DMS153 treated with DMSO at 0.1 percent for 48 hours (cell line): ENCODE data around the gene PTPDC1.

ENCODE experiments used
- DNase-seq: peaks from one replicate; lab custom pipeline; 2025; ENCODE audit not compliant: unreplicated experiment; lab: John Stamatoyannopoulos, UW

PTPDC1 gene, protein sequence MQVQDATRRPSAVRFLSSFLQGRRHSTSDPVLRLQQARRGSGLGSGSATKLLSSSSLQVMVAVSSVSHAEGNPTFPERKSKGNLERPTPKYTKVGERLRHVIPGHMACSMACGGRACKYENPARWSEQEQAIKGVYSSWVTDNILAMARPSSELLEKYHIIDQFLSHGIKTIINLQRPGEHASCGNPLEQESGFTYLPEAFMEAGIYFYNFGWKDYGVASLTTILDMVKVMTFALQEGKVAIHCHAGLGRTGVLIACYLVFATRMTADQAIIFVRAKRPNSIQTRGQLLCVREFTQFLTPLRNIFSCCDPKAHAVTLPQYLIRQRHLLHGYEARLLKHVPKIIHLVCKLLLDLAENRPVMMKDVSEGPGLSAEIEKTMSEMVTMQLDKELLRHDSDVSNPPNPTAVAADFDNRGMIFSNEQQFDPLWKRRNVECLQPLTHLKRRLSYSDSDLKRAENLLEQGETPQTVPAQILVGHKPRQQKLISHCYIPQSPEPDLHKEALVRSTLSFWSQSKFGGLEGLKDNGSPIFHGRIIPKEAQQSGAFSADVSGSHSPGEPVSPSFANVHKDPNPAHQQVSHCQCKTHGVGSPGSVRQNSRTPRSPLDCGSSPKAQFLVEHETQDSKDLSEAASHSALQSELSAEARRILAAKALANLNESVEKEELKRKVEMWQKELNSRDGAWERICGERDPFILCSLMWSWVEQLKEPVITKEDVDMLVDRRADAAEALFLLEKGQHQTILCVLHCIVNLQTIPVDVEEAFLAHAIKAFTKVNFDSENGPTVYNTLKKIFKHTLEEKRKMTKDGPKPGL

DNA sequence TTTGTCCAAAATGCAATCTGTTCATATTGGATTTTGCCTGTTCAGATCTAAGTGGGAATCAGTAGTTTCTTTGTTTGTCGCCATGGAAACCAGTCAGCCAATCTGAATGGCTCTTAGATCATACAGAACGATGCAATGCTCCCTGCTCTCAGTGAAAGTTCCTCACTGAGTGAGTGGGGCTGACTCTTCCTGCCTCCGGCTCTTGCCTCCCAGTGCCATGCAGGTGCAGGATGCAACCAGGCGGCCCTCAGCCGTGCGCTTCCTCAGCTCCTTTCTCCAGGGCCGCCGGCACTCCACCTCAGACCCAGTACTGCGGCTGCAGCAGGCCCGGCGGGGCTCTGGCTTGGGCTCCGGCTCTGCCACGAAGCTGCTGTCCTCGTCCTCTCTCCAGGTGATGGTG, at the start of gene PTPDC1:
Gene PTPDC1 (plus strand): TSS at position 151 of the 400 bp plus-strand sequence. CDS start 67 bp downstream, at position 218.
- peak; percentile 13 for DNase-seq

DNA sequence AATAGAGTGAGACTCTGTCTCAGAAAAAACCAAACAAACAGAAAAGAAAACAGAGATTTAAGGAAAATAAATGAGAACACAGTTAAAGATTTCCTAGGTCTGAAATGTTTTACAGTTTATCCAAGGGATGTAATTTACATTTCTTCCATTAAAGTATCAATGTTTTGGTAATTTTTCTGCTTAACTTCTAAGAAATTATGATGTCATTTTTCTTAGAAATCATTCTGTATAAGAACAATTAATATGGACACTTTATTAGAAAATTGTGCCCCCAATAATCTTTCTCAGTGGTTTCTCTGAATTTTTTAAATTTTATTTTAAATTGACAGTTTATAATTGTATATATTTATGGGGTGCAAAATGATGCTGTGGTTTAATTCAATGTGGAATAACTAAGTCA, 49.8 kb upstream of the PTPDC1 start:
- DNase-seq: no peak

DNA sequence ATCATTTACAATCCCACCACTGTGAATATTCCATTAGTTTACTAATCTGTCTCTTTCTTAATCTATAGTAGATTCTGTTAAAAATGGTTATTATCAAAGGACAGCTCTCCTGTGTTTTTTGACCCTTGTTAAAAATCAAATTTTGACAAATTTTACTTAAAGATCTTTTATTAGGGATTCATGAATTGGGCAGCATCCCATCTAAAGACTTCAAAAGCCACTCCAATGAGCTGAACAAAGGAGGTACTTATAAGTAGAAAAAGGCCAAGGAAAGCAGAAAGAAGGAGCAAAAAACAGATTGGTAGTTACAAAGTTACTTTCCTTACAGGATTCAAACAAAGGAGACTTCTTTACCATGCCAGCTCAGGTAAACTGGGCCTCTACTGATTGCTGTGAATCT, 44.5 kb upstream of the PTPDC1 start:
- DNase-seq: no peak

DNA sequence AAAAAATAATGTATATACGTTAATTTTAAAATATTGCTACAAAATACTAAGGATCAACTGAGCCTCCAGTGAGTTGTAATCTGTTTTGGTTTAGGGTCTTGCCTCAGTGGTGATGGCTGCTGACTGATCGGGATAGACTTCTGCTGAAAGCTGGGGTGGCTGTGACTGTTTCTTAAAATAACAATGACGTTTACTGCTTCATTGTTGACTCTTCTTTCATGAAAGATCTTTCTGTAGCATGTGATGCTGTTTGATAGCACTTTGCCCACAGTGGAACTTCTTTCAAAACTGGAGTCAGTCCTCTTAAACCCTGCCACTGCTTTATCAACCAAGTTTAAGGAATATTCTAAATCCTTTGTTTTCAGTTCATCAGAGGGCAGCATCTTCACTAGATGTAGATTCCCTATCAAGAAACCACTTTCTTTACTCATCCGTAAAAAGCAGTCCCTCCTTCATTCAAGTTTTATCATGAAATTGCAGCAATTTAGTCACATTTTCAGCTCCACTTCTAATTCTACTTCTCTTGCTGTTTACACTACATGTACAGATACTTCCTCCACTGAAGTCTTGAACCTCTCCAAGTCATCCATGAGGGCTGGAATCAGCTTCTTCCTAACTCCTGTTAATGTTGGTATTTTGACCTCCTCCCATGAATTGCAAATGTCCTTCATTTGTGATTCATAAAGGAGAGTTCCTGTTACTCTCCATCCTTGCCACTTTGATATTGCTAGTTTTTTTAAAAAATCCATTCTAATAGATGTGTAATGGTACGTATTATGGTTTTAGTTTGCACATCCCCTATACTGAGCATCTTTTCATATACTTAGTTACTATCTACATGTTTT, 41.5 kb upstream of the PTPDC1 start:
- DNase-seq: no peak

DNA sequence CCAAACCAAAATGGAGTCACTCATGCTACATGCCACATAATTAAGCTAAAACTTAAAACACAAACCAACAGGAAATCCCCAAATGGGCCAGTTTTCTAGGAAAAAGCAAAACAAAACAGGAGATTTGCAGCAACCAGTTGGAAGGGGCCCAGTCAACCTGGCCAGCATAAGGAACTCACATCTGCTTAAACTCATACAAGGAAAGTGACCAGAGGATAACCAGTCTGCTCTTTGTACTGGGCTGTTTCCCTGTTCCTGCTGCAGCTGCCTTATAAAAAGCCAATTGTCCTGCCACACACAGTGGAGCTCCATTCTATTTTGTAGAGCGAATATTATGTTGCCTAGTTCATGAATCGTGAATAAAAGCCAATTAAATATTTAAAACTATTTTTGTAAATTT, 29.5 kb upstream of the PTPDC1 start:
- DNase-seq: no peak

DNA sequence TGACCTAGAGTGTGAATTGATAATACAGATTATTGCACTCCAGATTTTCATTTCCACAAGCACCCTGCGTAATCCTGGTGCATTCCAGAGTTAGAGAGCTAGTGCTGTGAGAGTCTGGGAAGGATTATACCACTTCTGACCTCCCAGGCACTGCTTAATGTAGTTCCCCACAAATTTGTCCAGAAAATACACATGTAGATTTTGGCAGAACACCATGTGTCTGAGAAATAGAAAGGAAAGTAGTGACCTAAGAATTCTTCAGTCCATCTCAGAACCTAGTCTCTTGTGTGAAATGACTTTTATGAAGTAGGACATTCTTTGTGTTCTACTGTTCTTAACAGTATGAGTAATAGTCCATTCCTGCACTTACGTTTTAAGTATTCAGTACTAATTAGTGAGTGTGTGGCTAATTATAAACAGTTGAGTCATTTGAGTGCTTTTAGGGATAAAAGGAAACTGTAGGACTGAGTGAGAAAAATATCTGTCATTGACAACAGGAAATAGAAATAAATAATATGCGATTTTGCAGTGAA, 27.8 kb upstream of the PTPDC1 start:
- DNase-seq: no peak

DNA sequence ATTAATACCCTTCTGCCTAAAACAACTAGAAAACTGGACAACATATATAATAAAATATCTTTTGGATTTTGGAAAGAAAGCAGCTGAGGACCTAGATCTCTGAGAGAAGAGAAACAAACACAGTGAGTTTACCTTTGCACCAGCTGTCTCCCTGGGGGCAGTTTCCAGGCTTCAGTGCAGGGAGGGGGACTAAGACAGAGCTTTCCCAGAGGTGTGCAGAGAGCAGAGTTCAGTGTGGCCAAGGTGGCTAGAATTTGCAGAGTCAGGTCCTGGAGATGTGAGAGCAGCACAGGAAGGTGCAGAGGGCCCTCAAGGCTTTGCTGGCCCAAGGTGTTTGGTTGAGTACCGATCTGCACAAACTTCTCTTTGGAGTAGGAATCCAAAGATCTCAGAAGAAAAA, 26.3 kb upstream of the PTPDC1 start:
- DNase-seq: no peak

DNA sequence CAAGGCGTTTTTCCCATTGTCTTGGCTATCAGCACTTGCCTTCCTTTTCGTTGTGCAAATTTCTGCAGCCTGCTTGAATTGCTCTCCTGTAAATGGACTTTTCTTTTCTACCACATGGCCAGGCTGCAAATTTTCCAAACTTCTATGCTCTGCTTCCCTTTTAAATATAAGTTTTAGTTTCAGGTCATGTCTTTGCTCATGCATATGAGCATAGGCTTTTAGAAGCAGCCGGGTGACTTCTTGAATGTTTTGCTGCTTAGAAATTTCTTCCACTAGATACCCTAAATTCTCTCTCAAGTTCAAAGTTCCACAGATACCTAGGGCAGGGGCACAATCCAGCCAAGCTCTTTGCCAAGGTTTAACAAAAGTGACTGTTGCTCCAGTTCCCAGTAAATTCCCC, 22.4 kb upstream of the PTPDC1 start:
- no peak for DNase-seq

DNA sequence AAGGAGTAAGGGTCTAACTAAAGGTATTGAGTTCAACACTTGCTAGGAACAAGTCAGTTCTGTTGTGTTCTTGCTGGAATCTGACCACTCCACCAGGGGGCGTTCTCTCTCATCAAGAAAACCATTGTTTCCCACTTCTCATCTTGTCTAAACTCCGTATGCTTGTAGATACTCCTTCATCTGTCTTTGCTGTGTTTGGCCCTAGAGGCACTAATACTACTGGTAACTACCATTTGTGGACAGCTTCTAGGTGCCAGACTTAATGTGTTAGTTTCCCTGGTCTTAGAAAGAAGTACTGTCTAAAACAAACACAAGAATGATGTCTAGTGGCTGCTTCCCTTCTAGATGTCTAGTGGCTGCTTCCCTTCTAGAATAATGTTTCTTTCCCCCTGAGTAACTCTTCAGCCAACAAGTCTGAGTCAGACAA, 18.7 kb upstream of the PTPDC1 start:
- peak; percentile 66 for DNase-seq

DNA sequence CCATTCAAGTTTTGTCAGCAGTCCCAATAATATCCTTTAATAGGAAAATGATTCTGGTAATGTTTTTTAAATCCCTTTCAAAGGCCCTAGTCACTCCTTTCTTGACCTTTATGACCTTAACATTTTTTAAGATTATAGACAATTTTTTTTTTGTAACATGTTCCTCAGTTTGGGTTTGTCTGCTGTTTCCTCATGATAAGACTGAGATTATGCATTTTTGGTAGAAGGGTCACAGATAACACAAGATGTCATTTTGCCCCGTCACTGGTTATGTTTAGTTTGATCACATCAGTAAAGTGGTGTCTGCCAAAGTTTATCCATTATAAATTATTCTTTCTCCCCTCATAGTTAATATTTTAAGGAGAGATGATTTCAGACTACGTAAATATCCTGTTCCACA, 16.0 kb upstream of the PTPDC1 start:
- DNase-seq: no peak

DNA sequence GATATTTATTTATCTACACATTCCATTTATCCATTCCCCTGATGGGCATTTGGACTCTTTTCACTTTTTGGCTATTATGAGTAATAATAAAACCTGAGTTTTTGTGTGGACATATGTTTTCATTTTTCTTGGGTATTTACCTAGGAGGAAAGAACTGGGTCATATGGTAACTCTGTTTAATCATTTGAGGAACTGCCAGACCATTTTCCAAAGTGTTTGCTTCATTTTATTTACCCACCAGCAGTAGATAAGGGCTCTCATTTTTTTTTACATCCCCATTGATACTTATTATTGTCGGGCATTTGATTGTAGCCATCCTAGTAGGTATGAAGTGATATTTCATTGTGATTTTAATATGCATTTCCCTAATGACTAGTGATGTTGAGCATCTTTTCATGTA, 7.7 kb upstream of the PTPDC1 start:
- DNase-seq: peak; percentile 9

DNA sequence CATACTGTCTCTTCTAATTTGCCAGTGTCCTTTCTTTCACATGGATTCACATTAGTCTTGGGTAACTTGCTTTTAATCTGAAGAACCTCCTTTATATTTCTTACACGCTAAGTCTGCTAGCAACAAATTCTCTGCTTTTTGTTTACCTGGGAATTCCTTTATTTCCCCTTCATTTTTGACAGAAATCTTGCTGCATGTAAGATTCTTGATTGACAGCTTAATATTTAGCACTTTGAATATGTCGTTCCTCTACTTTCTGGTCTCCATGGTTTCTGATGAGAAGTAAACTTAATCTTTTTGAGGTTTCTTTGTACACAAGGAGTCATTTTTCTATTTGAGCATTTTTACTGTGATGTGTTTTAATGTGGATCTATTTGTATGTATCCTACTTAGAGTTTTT, 6.2 kb upstream of the PTPDC1 start:
- DNase-seq: no peak

DNA sequence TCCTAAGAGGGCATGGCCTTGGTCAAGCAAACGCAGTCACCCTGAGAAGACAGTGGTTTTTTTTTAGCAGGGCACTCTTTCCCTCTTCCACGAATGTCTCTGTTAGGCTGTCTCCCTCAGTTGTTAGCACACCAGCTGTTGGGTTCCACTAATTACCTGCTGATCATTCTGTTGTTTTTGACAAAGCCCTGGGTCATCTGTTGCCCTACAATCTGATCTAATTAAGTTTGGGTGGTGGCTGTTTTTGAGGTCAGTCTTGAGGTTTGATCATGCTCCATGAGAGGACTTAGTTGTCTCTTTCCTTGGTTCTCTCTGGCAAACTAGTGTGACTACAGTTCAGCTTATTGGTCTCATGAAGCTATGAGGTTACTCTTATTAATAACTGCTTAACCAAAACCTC, 5.0 kb upstream of the PTPDC1 start:
- no peak for DNase-seq

DNA sequence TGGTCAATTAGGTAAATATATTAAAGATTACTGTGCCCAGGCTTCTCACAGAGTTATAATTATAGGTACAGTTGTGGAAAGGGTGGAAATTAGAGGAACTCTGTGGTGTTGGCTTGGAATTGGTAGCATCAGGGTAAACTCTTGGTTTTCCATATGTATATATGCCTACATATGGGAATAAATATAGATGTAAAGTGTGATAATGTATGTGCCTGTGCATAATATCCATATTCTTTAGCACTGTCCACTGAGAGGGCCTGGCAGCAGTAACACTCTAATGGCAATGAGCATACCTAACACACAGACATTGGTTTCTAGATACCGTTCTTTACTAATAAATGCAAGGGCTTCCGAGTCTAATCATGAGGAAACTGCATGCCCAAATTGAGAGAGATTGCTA, 4.0 kb upstream of the PTPDC1 start:
- DNase-seq: no peak

DNA sequence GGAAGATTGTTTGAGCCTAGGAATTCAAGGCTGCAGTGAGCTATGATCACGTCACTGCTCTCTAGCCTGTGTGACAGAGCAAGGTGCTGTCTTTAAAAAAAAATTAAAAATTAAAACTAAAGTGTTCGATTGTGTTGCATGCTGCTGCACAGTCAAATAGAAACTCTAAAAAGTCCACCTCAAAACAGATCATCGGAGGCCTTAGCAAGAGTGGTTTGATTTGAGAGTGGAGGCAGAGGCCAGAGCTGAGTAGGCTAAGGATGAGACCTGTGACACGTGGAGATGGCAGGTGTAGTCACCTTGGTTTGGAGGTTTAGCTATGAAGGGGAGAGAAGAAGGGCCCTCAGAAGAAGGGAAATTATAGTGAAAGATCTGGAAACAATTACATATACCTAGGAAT, 2.8 kb upstream of the PTPDC1 start:
- DNase-seq: no peak

DNA sequence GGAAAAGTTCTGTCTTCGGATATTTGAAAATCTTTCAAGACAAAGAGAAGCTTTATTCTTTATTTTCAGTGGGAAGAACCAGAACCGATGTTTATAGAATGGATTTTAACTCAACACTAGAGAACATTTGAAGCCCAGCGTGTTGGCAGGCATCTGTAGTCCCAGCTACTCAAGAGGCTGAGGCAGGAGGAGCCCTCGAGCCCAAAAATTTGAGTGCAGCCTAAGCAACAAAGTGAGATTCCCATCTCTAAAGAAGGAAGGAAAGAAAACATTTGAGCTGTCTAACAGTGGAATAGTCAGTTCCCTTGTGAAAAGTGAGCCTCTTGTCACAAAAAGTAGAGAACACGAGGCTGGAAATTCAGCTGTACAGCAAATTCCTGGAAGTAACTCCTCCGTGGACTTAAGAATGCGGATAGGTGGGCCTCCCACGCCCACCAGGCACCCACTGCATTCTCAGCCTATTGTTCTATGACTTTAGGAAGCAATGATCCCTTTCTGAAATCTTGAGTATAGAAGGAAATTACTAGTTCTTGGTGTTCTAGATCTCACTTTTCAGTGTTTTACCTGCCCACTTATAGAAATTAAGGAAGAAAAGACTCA, 2.3 kb upstream of the PTPDC1 start:
- DNase-seq: no peak

DNA sequence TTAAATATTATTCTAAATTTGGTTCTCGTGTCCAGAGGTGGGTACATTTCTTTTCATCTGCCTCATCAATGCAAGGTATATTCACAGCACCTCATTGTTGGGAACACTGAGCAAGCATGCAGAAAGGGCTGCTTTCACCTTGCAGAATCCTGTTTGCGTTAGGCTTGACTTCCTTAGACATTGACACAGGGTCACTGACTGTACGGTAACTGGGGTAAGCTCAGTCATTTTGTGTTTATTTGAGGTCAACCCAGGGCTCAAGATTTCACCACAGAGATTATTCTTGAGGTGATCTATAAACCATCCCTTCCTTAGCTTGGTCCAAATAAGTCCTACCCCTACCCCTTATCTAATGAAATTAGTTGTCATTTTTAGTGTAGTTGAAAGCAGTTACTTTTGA, 1.7 kb upstream of the PTPDC1 start:
- DNase-seq: no peak

DNA sequence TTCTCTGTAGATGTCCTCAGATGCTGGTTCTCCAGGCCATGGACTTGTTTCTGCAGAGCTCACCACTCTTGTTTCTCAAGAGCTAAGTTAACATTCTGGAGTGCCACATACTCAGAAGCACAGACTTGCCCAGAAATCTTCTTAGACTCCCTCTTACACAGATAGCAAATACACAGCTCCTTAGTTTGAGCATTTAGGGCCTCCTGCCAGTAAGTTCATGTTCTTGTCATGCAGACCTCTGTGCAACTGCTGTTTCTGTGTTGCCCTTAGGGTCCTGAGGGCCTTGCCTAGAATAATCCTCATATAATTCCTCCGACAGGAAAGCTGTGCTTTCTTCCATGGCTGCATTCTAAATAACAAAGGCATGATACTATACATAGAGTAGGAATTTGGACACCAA, 1.3 kb upstream of the PTPDC1 start:
- DNase-seq: no peak

DNA sequence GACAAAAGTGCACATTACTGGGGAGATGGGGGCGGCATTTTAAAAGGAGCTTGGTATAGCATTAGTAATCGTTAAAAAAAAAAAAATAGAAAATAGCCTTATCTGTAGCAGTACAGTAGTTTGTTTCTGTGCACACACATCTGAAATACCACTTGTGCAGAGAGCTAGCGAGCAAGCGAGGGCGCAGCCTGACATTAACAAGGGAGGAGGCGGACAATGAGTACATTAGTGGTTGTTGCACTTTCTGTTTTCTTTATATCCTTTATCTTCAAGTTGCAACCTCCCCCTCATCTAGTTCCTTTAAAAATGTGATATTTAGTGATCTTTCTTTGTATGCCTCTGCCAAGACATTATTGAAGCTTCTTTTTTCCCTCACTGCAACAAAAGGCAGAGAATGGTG, 880 bp upstream of the PTPDC1 start:
- DNase-seq: no peak

DNA sequence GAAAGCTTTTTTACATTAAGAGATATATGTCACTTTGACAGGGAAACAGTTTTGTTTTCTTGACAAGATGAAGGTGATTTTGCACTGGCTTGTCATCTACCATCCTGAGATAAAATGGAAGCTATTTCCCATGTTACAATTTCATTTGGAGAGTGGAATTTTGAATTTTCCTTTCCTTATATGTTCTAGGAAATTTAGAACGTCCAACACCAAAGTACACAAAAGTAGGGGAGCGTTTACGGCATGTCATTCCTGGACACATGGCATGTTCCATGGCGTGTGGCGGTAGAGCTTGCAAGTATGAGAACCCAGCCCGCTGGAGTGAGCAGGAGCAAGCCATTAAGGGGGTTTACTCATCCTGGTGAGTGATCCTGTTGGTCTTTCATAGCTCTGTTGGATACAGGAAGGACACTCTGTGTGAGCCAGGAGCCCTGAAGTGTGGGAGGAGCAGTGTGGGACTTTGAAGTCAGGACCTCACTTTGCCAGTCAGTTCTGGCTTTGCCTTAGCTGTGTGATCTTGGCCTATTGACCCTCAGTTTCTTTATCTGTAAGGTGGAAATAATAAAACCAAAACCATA, 887 bp downstream of the PTPDC1 start:
- DNase-seq: no peak
